Measurements from ENCODE around the gene TLCD5. TPM values are rescaled to one million over a fixed set of nuclear protein-coding genes. Genes with fewer than 3 reads are reported as not detected.

Gene TLCD5
- total RNA-seq, 2 donors from 2014 or later = 13.8 to 20.1 TPM

GRCh38 chr11:120326228-120326627 lies 1.1 kb downstream of the TLCD5 start:
- Mint-ChIP-seq H3K4me3 (peak overlapping the region; percentile 67), H3K36me3 (ENCODE audit: low read depth) (peaks cover 17% of the 10 kb centered on the region), H3K27ac (no peak overlapping the region), H3K9me3 (no peaks in the 10 kb centered on the region), H3K4me1 (peaks cover 9% of the 10 kb centered on the region), H3K27me3 (ENCODE audit: insufficient read depth) (peaks cover 5% of the 10 kb centered on the region)
- peaks cover 29% of the 10 kb centered on the region for H3K36me3 ChIP-seq (ENCODE audit: control insufficient read depth, insufficient read depth, low read length)
- H3K27ac ChIP-seq (ENCODE audit: low read depth, low read length) = no peak overlapping the region
- peak overlapping the region; percentile 74 for H3K9ac ChIP-seq (ENCODE audit: extremely low read depth, low read length, poor library complexity, severe bottlenecking)
- H3K4me1 ChIP-seq (ENCODE audit: control insufficient read depth, insufficient read depth, low read length) = peaks cover 9% of the 10 kb centered on the region
- H3K27me3 ChIP-seq (ENCODE audit: control insufficient read depth, insufficient read depth, low read length, poor library complexity, severe bottlenecking) = no peaks in the 10 kb centered on the region
- TF ChIP-seq, protein P1, sequence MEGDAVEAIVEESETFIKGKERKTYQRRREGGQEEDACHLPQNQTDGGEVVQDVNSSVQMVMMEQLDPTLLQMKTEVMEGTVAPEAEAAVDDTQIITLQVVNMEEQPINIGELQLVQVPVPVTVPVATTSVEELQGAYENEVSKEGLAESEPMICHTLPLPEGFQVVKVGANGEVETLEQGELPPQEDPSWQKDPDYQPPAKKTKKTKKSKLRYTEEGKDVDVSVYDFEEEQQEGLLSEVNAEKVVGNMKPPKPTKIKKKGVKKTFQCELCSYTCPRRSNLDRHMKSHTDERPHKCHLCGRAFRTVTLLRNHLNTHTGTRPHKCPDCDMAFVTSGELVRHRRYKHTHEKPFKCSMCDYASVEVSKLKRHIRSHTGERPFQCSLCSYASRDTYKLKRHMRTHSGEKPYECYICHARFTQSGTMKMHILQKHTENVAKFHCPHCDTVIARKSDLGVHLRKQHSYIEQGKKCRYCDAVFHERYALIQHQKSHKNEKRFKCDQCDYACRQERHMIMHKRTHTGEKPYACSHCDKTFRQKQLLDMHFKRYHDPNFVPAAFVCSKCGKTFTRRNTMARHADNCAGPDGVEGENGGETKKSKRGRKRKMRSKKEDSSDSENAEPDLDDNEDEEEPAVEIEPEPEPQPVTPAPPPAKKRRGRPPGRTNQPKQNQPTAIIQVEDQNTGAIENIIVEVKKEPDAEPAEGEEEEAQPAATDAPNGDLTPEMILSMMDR (conservative IDR thresholded peaks at IDR 0.05) = no peak
- H3K4me3 ChIP-seq (ENCODE audit: low read length) = peak overlapping the region; percentile 96
- DNase-seq = no peak
- WGBS, 2 experiments (ENCODE audit: insufficient coverage in 1 of 2, insufficient read length in 1 of 2) = 87 to 92% methylated on average over 1 to 3 of the region's 3 CpGs
- H3K9me3 ChIP-seq (ENCODE audit: control insufficient read depth, low read length) = no peaks in the 10 kb centered on the region

DNA sequence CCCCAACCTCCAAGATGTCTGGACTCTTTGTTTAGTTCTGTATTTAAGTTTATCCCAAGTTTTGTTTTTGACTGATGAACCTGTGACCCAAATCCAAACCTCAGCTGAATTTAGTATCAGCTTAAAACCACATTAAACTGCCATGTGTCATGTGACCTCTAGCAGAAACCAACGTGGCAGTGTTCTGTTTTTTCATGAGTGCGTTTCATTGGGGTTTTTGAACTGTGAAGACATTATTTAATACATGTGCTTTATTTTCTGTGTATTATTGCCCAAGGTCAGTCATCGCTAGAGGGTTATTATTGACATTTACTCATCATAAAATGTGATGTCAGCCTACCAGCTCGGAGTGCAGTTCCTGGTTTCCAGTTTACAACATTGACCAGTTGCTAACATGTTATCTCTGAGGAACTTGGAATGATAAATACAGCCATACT lies 1.8 kb downstream of the TLCD5 start:
- Histone ChIP-seq H3K4me3 (ENCODE audit: low read length) (peak overlapping the region; percentile 96), H3K27ac (ENCODE audit: low read depth, low read length) (no peak overlapping the region), H3K36me3 (ENCODE audit: control insufficient read depth, insufficient read depth, low read length) (peaks cover 29% of the 10 kb centered on the region), H3K4me1 (ENCODE audit: control insufficient read depth, insufficient read depth, low read length) (peaks cover 9% of the 10 kb centered on the region), H3K27me3 (ENCODE audit: control insufficient read depth, insufficient read depth, low read length, poor library complexity, severe bottlenecking) (no peaks in the 10 kb centered on the region), H3K9me3 (ENCODE audit: control insufficient read depth, low read length) (no peaks in the 10 kb centered on the region), H3K9ac (ENCODE audit: extremely low read depth, low read length, poor library complexity, severe bottlenecking) (no peak overlapping the region)
- WGBS, 2 experiments (ENCODE audit: insufficient coverage in 1 of 2, insufficient read length in 1 of 2) = 88 to 89% methylated on average over 3 to 4 of the region's 4 CpGs
- Mint-ChIP-seq H3K27ac (no peak overlapping the region), H3K9me3 (no peaks in the 10 kb centered on the region), H3K27me3 (ENCODE audit: insufficient read depth) (peaks cover 5% of the 10 kb centered on the region), H3K4me3 (peak overlapping the region; percentile 67), H3K36me3 (ENCODE audit: low read depth) (peaks cover 20% of the 10 kb centered on the region), H3K4me1 (peaks cover 9% of the 10 kb centered on the region)
- no peak for DNase-seq
- TF ChIP-seq, protein P1 (conservative IDR thresholded peaks at IDR 0.05) = no peak

GRCh38 chr11:120327311-120327710 lies 2.2 kb downstream of the TLCD5 start:
- peaks cover 9% of the 10 kb centered on the region for H3K4me1 Mint-ChIP-seq
- H3K36me3 Mint-ChIP-seq (ENCODE audit: low read depth) = peaks cover 21% of the 10 kb centered on the region
- H3K27ac ChIP-seq (ENCODE audit: low read depth, low read length) = no peak overlapping the region
- no peak overlapping the region for H3K9ac ChIP-seq (ENCODE audit: extremely low read depth, low read length, poor library complexity, severe bottlenecking)
- H3K27me3 ChIP-seq (ENCODE audit: control insufficient read depth, insufficient read depth, low read length, poor library complexity, severe bottlenecking) = no peaks in the 10 kb centered on the region
- peak overlapping the region; percentile 96 for H3K4me3 ChIP-seq (ENCODE audit: low read length)
- no peak overlapping the region for H3K4me3 Mint-ChIP-seq
- no peaks in the 10 kb centered on the region for H3K9me3 Mint-ChIP-seq
- peaks cover 29% of the 10 kb centered on the region for H3K36me3 ChIP-seq (ENCODE audit: control insufficient read depth, insufficient read depth, low read length)
- no peak overlapping the region for H3K27ac Mint-ChIP-seq
- peaks cover 9% of the 10 kb centered on the region for H3K4me1 ChIP-seq (ENCODE audit: control insufficient read depth, insufficient read depth, low read length)
- DNase-seq = peak; percentile 7
- H3K27me3 Mint-ChIP-seq (ENCODE audit: insufficient read depth) = peaks cover 5% of the 10 kb centered on the region
- TF ChIP-seq, protein P1 (conservative IDR thresholded peaks at IDR 0.05) = no peak
- WGBS, 2 experiments (ENCODE audit: insufficient coverage in 1 of 2, insufficient read length in 1 of 2) = 94 to 100% methylated on average over 1 to 4 of the region's 4 CpGs
- no peaks in the 10 kb centered on the region for H3K9me3 ChIP-seq (ENCODE audit: control insufficient read depth, low read length)

All from endodermal cell (in vitro differentiated cells).